Activated gamma-delta T cell (primary cell): ENCODE data around the gene CELSR3.

ENCODE experiments used
- DNase-seq: peaks from one replicate; lab custom pipeline; 2025; lab: John Stamatoyannopoulos, UW

Gene CELSR3

GRCh38 chr3:48599509-48600285 is 63.0 kb downstream of the CELSR3 start:
- DNase-seq = no peak

- DNase-seq = no peak
Observed at GRCh38 chr3:48599077-48599501, 63.6 kb downstream of the CELSR3 start.

- no peak for DNase-seq
Observed at GRCh38 chr3:48598323-48599076, 64.2 kb downstream of the CELSR3 start.

GRCh38 chr3:48597408-48597800 is 65.3 kb downstream of the CELSR3 start:
- DNase-seq = no peak

- DNase-seq = no peak
Observed at GRCh38 chr3:48596676-48597407, 65.8 kb downstream of the CELSR3 start.

- DNase-seq = no peak
Observed at GRCh38 chr3:48596157-48596556, 66.5 kb downstream of the CELSR3 start.

GRCh38 chr3:48595526-48596121 is 67.1 kb downstream of the CELSR3 start:
- DNase-seq = no peak

- no peak for DNase-seq
Observed at GRCh38 chr3:48595075-48595525, 67.6 kb downstream of the CELSR3 start, which contains the start of gene COL7A1. Gene COL7A1, minus strand, starts transcription at chr3:48595329. Its CDS starts 170 bp downstream, at chr3:48595159.

- DNase-seq = no peak
Observed at GRCh38 chr3:48594417-48595049, 68.2 kb downstream of the CELSR3 start.

- no peak for DNase-seq
Observed at GRCh38 chr3:48593337-48593736, 69.3 kb downstream of the CELSR3 start.

- no peak for DNase-seq
Observed at GRCh38 chr3:48592519-48593087, 70.1 kb downstream of the CELSR3 start.

- DNase-seq = no peak
Observed at GRCh38 chr3:48591886-48592518, 70.7 kb downstream of the CELSR3 start.

- DNase-seq = no peak
Observed at GRCh38 chr3:48591436-48591835, 71.2 kb downstream of the CELSR3 start.

GRCh38 chr3:48588230-48588629 is 74.5 kb downstream of the CELSR3 start:
- DNase-seq = no peak

GRCh38 chr3:48587686-48588085 is 75.0 kb downstream of the CELSR3 start:
- no peak for DNase-seq
